ENCODE measurements around the gene ZNF584.

- TF ChIP-seq NFRKB (IDR thresholded peaks at IDR 0.05) (no peak), SP1 (IDR thresholded peaks at IDR 0.05) (no peak), FOXK2 (IDR thresholded peaks at IDR 0.05) (no peak), FOXM1 (IDR thresholded peaks at IDR 0.05; ENCODE audit: borderline replicate concordance) (no peak), PKNOX1 (IDR thresholded peaks at IDR 0.05) (peak; percentile 75), BHLHE40 (IDR thresholded peaks at IDR 0.05; ENCODE audit: borderline replicate concordance) (no peak), FOXA1 (IDR thresholded peaks at IDR 0.05) (no peak), SUZ12 (IDR thresholded peaks at IDR 0.05) (no peak), ARNT (IDR thresholded peaks at IDR 0.05) (no peak), LEF1 (IDR thresholded peaks at IDR 0.05; ENCODE audit: borderline replicate concordance) (no peak), ELF4 (IDR thresholded peaks at IDR 0.05) (peak; percentile 78), L3MBTL2 (conservative IDR thresholded peaks at IDR 0.05) (peak; percentile 58; the same call in 1 of the 2 replicates), CTBP1 (IDR thresholded peaks at IDR 0.05; ENCODE audit: borderline replicate concordance) (no peak)
These were observed 46.0 kb upstream of the ZNF584 start, which contains the start of gene ZNF497 for GRCh38 chr19:58362272-58362994.

All from HEK293T (cell line).